Colon (tissue), 2 donors: Measurements from ENCODE around the gene VSIR.

Source experiments
- FAIRE-seq: peaks from 2 replicates; lab custom pipeline; 2012; peaks lifted over from hg19 to GRCh38; lab: Jason Lieb, UNC
- donor health status: control.
- donor health status: control.

VSIR gene

DNA sequence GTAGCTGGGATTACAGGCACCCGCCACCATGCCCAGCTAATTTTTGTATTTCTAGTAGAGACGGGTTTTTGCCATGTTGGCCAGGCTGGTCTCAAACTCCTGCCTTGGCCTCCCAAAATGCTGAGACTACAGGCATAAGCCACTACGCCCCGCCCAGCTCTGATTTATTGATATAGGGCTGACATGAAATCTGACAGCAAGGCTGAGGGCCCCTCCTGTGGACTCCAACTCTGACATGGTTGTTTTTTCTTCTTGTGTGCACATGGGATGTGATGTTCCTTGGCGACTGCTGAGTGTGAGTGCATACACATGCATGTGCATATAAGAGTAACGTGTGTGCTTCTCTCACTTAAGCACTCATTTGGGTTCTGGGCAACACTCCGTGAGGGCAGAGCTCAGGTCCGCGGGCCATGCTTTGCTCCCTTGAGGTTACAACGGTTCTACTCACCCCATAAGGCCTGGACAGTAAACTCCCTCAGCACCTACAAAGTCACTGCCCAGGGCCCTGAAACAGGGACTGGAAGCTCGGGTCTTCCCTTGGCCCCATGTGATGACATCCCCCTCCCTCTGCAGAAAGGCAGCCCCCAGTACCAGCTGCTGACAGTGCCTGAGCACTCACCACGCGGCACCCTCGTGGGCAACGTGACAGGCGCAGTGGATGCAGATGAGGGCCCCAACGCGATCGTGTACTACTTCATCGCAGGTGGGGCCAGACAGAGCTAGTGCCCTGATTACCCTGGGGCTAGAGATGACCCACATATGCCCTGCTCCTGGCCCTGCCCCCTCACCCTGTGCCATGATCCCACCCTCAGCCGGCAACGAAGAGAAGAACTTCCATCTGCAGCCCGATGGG, 33.6 kb upstream of the VSIR start:
- no peak for FAIRE-seq

DNA sequence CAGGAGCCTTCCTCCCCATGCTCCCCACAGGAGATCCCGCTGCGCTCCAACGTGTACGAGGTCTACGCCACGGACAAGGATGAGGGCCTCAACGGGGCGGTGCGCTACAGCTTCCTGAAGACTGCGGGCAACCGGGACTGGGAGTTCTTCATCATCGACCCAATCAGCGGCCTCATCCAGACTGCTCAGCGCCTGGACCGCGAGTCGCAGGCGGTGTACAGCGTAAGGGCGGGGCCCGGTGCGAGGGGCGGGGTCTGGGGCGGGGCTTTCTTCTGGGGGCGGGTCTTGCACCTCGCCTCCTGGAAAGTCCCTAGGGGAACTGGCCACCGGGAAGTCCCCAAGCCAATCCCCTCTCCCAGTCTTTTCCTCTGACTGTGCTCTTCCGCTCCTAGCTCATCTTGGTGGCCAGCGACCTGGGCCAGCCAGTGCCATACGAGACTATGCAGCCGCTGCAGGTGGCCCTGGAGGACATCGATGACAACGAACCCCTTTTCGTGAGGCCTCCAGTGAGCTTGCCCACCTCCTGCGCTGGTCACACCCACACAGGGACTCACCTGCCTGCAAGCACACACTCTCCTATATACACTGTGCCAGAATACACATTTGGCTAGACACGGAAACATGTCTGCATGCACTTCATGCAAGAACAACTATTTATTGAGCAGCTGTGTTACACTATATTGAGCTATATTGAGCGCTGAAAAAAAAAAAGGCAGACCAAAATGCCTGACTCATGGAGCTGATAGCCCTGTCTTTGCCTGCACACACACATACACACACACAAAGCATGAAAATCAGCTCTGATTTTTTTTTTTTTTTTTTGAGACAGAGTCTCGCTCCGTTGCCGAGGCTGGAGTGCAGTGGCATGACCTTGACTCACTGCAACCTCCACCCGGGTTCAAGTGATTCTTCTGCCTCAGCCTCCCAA, 32.7 kb upstream of the VSIR start:
- FAIRE-seq, result no peak

DNA sequence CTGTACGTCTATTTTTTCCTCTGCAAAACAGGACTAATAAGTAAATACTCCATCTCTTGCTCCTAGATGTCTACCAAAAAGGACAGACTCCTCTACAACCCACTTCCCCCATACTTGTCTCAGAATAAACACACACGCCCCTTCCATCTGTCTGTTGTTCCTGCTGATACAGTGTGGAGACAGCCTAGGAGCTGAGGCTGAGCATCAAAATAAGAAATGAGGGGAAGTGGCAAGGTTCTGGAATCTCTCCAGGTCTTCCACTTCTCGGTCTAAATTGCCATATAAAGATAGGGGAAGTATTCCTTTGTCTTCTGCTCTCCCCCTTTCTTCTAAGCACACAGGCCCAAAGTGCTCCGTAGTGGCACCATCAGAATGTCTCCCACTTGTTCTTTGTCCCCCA, 30.8 kb upstream of the VSIR start:
- FAIRE-seq, result no peak

DNA sequence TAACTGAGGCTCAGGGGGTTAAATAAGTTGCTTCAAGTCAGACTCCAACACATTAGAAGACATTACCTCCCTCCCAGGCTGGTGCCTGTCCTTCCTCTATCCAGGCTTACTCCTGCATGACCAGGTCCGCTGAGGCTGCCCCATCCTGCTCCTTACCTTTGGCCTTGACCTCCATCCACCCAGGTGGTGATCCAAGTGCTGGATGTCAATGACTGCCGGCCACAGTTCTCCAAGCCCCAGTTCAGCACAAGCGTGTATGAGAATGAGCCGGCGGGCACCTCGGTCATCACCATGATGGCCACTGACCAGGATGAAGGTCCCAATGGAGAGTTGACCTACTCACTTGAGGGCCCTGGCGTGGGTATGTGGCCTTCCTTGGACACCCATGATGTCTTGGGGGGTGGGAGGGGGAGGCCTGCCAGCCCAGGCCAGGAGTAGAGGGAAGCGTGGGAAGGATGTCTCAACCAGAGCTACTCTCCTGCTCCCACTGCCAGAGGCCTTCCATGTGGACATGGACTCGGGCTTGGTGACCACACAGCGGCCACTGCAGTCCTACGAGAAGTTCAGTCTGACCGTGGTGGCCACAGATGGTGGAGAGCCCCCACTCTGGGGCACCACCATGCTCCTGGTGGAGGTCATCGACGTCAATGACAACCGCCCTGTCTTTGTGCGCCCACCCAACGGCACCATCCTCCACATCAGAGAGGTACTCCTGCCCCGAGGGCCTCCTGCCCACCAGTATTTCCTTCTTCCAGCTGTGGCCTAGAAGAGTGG, 29.6 kb upstream of the VSIR start:
- FAIRE-seq, result no peak

DNA sequence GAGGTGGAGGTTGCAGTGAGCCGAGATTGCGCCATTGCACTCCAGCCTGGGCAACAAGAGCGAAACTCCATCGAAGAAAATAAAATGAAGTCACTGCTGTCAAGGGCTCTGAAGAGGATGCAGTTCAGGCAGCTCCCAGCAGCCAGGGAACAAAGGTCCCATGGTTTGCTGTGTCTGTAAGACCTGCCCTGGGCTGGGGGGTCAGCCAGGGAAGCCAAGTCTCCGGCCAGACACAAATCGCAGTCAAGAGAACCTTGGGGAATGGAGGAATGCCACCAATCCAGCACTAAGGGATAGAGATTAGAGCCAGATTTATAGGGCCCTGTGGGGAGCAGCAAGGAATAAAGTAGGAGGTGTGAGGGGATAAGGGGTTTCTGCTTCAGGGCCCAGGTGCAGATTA, 28.9 kb upstream of the VSIR start:
- FAIRE-seq, result no peak

DNA sequence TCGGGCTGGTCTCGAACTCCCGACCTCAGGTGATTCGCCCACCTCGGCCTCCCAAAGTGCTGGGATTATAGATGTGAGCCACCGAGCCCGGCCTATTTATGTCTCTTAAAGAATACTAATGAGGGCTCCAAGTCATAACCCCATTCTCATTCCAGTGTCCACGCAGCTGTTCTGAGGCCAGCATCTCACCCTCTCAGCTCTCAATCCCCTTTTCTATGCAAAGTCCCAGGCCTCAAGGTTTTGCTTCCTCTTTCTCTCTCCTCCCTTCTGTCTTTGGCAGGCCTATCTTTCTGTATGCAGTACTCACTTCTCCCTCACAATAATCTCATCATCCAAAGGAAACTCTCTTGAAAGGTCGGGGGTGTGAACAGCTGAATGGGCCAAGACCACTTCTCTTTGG, 28.0 kb upstream of the VSIR start:
- no peak for FAIRE-seq

DNA sequence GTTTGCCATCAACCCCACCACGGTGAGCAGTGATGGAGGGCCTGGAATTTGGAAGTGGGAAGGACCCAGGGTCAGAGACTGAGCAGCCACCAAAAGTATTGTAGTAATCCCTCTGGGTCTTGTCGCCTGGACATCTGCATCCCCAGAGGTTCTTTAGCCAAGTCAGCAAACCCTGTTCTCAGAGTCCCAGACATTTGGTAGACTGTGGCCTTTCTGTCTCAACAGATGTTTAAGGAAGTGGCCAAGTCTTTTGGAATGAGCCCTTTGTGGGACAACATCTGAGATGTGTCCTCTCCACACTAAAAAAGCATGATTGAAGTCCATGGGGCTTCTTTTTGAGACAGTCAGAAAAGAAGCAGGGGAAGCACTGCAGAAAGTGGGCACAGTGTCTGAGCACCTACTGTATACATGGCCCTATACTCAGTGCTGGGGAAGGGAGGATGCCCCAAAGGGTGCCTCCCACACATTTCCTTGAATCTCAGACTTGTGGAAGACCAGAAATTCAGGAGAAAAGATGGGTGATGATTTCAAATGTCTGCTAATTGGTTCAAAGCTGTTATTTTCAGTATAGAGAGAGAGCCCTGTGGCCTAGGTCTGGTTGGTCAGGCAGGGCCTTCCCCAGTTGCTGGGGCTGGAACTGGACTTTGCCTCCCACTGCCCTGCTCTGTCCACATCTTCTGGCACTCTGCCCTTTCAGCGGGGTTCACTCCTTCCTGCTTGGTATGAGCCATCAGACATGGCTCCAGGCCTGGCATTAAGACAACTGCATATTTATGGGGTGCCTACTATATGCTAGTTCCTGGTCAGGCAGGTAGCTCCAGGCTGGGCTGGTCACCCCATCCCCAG, 26.5 kb upstream of the VSIR start:
- no peak for FAIRE-seq

DNA sequence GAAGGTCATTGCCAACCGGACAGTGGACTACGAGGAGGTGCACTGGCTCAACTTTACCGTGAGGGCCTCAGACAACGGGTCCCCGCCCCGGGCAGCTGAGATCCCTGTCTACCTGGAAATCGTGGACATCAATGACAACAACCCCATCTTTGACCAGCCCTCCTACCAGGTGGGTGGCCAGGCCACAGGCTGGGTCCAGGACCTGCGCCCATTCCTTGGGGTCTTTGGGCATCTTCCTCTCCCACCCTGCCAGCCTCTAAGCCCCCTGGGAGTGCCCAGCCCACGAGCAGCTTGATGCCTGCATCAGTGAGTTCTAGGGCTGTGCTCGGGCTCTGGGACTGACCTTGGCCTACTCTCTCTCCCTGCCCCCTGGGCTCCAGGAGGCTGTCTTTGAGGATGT, 25.8 kb upstream of the VSIR start:
- FAIRE-seq, result no peak

DNA sequence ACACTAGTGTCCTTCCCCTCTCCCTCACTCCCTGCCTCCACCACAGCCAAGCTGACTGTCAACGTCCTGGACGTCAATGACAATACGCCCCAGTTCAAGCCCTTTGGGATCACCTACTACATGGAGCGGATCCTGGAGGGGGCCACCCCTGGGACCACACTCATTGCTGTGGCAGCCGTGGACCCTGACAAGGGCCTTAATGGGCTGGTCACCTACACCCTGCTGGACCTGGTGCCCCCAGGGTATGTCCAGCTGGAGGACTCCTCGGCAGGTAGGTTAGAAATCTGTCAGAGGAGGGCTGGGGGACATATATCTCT, 24.9 kb upstream of the VSIR start:
- FAIRE-seq, result no peak

DNA sequence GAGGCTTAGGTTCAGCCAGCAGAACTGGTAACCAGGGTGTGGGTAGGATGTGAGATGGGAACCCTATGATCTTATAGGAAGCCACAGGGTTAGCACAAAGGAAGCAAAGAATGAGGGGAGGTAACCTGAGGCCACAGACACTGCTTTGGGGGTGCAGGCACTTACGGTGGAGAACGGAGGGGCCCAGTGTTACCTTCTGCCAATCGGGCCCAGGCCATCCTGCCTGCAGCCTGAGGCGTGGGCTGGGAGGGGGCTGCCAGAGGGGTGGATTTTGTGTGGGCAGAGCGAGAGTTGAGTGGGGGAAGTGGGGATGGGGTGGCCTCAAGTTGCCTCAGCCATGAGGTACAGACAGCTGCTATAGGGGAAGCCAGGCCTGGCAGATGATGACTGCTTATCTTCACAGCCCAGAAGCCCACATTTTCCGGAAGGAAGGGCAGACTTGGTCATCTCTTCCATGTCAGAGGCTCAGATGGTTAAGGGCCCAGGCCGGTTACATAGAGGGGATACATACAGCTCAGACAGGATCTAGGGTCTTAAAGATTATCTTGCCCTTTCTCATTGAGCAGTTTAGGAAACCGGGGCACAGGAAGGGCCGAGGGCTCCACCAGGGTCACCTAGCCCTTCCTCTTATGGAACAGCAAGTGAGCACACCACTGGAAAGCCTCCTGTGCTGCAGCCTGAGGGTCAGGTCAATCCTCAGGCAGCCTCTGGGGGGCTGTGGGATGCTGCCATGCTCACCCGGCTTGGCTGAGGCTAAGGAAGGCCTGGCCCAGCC, 24.4 kb upstream of the VSIR start:
- FAIRE-seq, result no peak

DNA sequence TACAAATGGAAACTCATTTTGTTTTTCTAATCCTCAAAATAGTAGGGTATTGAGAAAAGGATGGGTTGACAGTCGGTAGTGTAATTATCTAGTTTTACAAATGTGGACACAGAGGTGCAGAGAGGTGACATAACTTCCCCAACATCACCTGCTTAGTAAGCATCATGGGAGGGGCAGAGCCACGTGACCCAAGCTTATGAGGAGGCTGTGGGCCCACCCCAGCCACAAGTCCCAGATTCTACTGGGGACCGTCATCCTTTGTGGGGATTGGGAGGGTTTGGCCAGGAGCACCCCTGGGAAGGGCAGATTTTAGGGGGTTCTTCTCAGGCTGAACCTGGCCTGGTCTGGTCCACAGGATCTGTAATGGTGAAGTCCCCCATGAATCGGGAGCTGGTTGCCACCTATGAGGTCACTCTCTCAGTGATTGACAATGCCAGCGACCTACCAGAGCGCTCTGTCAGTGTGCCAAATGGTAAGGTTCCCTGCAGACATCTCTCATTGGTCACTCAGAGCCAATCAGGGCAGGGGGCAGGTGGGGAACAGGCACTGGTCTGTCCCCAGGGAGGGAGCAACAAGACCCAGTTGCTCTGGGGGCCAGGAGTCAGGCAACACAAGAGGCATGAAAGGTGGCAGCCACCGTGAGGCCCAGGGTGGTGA, 23.6 kb upstream of the VSIR start:
- FAIRE-seq, result no peak

DNA sequence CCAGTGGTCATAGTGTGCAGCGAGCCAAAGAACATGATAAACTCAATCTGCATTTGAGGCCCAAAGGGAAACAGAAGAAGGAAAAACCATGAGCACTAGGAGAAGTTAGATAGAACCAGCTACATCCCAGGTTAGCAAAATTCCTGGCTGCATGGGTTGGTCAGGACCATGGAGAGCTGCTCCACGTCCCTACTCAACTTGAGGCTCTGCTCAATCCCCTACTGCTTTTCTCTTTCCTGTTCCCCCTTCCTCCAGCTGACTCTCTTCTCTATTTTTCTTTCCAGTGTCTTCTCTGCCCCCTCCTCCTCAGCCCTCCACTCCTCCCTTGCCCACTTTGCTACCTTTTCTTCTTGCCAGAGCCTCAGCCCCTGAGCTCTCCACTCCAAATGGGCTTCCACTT, 21.9 kb upstream of the VSIR start:
- no peak for FAIRE-seq

DNA sequence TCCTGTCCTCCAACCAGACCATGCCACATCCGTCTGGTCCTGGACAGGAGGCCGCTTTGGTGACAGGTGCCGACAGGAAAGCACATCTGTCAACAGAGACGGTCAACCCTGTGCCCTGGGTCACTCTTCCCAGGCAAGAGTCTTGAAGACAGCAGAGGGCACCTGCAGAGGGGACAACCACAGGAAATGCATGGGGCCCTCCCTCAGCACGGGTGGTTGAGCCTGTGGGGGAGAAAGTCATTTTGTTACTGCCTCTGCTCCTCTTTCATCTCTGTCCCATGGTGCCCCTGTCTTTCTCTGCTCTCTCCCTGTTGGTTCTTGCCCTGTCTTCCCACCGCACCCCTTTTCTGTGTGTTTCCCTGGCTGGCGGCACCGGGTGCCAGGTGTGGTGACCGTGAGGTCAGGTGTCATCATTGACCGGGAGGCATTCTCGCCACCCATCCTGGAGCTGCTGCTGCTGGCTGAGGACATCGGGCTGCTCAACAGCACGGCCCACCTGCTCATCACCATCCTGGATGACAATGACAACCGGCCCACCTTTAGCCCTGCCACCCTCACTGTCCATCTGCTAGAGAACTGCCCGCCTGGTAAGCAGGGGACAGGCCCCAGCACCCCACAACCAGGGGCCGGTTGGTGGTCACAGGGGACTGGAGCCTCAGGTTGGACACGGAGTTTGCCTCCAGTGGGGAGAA, 17.6 kb upstream of the VSIR start:
- no peak for FAIRE-seq

DNA sequence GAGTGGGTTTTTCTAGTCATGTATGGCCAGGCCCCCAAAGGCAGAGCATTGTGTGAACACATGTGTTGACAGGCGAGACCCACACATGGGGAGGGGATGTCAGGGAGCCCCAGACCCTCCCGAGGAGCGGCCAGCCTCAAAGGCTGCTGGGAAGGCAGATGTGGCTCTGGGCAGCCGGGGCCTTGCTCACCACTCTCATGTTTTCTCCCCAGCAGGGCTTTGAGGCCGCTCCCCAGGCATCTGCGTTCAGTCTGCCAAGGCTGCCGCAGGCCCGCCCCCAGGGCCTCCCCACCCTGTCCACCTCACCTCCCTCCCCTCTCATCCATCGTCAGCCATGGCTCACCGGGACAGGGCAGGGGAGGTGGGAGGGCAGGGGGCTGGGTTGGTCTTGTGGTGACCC, 16.6 kb upstream of the VSIR start:
- FAIRE-seq, result no peak

DNA sequence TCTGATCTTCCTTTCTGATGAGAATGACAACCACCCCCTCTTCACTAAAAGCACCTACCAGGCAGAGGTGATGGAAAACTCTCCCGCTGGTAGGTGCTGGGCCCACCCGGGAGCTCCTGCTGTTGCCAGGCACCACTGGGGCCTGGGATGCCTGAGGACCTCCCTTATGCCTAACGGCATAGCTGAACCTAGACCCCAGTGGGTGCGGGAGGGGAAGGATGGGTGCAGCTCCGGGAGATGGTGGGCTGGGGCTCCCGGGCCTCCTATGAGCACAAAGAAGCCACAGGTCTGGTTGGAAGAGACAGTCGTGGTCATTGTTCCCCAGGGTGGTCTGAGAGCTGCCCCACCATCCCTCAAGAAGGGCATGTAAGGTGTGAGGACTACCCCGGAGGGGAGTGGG, 15.6 kb upstream of the VSIR start:
- FAIRE-seq, result no peak

DNA sequence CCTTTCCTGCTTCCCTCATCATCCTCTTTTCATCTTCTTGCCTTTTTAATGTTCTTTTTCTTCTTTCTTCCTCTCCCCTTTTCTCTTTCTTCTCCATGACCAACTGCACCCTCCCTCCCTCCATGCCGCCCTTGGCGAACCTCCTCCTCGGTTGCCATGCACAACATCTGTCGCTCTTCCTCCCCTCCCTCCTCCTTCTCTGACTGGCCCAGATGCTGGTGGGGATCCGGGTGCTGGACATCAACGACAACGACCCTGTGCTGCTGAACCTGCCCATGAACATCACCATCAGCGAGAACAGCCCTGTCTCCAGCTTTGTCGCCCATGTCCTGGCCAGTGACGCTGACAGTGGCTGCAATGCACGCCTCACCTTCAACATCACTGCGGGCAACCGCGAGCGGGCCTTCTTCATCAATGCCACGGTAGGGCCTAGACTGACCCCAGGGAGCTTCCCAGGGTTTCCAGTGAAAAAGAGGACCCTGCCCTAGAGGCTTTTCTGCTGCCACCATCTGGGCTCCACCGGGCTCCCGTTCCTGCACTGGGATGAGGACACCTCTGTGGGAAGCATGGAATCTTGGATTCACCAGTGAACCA, 11.5 kb upstream of the VSIR start:
- no peak for FAIRE-seq

DNA sequence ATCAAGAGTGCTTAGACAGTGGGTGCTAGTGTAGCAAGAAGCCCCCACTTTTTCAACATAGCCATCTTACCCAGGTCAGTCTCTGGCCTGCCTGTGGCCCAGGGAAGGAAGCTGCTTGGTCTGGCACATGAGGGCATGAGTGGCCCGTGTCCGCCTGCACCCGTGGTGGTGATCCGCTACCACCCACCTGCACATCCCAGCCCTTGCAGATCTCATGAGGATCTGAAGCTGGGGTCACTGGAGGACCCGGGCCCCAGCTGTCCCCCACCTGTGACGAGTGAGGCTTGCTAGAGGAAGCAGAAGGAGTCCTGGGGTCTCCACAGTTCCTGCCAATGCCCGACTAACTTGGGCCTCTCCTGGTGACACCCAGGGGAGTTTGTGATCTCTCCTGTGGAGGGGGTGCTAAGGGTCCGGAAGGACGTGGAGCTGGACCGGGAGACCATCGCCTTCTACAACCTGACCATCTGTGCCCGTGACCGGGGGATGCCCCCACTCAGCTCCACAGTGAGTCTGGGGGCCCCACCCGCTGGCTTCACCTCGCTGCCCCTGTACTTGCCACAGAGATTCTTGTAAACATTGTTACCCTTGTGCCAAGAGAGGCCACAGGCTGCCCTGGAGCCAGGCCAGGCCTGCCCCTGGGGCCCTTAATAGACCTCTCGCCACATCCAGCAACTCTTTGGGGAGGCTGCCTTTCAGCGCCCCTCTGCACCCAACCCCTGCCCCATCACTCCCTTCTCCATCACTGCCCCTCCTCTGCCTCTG, 10.8 kb upstream of the VSIR start:
- FAIRE-seq, result no peak

DNA sequence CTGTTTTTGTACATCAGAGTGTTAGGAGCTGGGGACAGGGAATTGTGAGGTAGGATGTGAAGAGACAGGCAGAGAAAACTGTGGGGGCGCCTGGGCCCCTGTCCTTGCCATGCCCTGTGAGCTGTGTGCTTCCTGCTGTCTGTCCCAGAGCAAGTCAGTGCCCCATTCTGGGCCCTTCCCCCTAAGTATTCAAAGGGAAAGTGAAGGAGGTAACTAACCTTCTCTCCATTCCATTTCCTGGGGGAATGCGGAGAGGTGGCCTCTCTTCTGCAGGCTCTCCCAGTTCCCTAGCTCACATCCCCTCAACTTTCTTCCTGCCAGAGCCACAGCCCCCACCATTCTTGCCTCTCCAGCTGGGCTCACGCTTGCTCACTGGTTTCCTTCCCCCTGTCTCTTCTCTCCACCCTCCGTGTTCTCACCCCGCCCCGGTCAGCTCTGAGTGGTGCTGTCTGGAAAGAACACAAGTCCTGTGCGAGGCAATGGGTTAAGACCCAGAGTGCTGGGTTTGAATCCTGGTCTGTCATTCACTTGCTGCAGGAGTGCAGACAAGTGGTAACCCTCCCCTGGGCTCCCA, 9.7 kb upstream of the VSIR start:
- FAIRE-seq, result no peak
